Measurements from ENCODE around the gene PARS2.

PARS2 gene

GRCh38 chr1:54764133-54764921 lies at the start of gene PARS2:
PARS2 (minus strand) TSS chr1:54764523; CDS start chr1:54759161, 5,362 bp downstream.
- FAIRE-seq, result peak; percentile 100

GRCh38 chr1:54814126-54814498 lies 49.8 kb upstream of the PARS2 start:
- no peak for DNase-seq (ENCODE audit: extremely low spot score, insufficient read length, low read depth)
- no peak for FAIRE-seq

More at GRCh38 chr1:54764133-54764921, at the start of gene PARS2:
- peak; percentile 96 for DNase-seq (ENCODE audit: extremely low spot score, insufficient read length, low read depth)

GRCh38 chr1:54813485-54814125 lies 49.3 kb upstream of the PARS2 start:
- no peak for FAIRE-seq

GRCh38 chr1:54812801-54813484 lies 48.6 kb upstream of the PARS2 start:
- FAIRE-seq (peak; percentile 73), DNase-seq (ENCODE audit: extremely low spot score, insufficient read length, low read depth) (no peak)

More at GRCh38 chr1:54813485-54814125, 49.3 kb upstream of the PARS2 start:
- DNase-seq (ENCODE audit: extremely low spot score, insufficient read length, low read depth), result no peak

- FAIRE-seq (no peak), DNase-seq (ENCODE audit: extremely low spot score, insufficient read length, low read depth) (no peak)
Observed at GRCh38 chr1:54811739-54812655, 47.7 kb upstream of the PARS2 start.

GRCh38 chr1:54811066-54811465 lies 46.7 kb upstream of the PARS2 start:
- no peak for FAIRE-seq

GRCh38 chr1:54810153-54810942 lies 46.0 kb upstream of the PARS2 start:
- FAIRE-seq (peak; percentile 72), DNase-seq (ENCODE audit: extremely low spot score, insufficient read length, low read depth) (peak; percentile 52)

More at GRCh38 chr1:54811066-54811465, 46.7 kb upstream of the PARS2 start:
- no peak for DNase-seq (ENCODE audit: extremely low spot score, insufficient read length, low read depth)

- FAIRE-seq (no peak), DNase-seq (ENCODE audit: extremely low spot score, insufficient read length, low read depth) (no peak)
Observed at GRCh38 chr1:54809496-54810074, 45.3 kb upstream of the PARS2 start.

GRCh38 chr1:54808443-54809207 lies 44.3 kb upstream of the PARS2 start:
- no peak for DNase-seq (ENCODE audit: extremely low spot score, insufficient read length, low read depth)

GRCh38 chr1:54807756-54808155 lies 43.4 kb upstream of the PARS2 start:
- DNase-seq (ENCODE audit: extremely low spot score, insufficient read length, low read depth), result no peak
- FAIRE-seq, result no peak

More at GRCh38 chr1:54808443-54809207, 44.3 kb upstream of the PARS2 start:
- no peak for FAIRE-seq

GRCh38 chr1:54806931-54807611 lies 42.7 kb upstream of the PARS2 start:
- FAIRE-seq (no peak), DNase-seq (ENCODE audit: extremely low spot score, insufficient read length, low read depth) (no peak)

GRCh38 chr1:54805981-54806381 lies 41.7 kb upstream of the PARS2 start:
- FAIRE-seq, result no peak
- no peak for DNase-seq (ENCODE audit: extremely low spot score, insufficient read length, low read depth)

- FAIRE-seq (no peak), DNase-seq (ENCODE audit: extremely low spot score, insufficient read length, low read depth) (no peak)
Observed at GRCh38 chr1:54805466-54805865, 41.1 kb upstream of the PARS2 start.

GRCh38 chr1:54804471-54805132 lies 40.3 kb upstream of the PARS2 start:
- DNase-seq (ENCODE audit: extremely low spot score, insufficient read length, low read depth) (no peak), FAIRE-seq (peak; percentile 52)

- DNase-seq (ENCODE audit: extremely low spot score, insufficient read length, low read depth), result no peak
- FAIRE-seq, result no peak
Observed at GRCh38 chr1:54803761-54804470, 39.6 kb upstream of the PARS2 start.

Measured in GM18507 (cell line).